Stimulated activated CD4-positive, alpha-beta T cell treated with anti-CD3 and anti-CD28 coated beads, Interleukin-15, amount 100 ng/mL, for 24 hours (primary cell): ENCODE results near the gene ASGR2.
"Not testable (repeated sequence)": the region's sequence is repeated elsewhere in the genome, so short reads cannot be mapped to it uniquely, and the experiment has no call there.

Experiments used
- DNase-seq: peaks from one replicate; pipeline ENCODE4 v3.0.0-alpha.2; 2020

The ASGR2 gene

DNA sequence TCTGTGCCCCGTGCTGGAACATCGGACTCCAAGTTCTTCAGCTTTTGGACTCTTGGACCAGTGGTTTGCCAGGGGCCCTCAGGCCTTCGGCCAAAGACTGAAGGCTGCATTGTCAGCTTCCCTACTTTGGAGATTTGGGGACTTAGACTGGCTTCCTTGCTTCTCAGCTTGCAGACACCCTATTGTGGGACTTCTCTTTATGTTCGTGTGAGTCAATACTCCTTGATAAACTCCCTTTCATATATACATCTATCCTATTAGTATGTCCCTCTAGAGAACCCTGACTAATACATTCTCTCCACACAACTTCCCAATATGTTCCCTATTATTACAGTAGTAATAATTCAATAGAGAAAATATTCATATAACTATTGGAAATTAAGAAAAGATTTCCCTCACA, 9.2 kb upstream of the ASGR2 start:
- no peak for DNase-seq

- DNase-seq: no peak
These were observed 7.8 kb upstream of the ASGR2 start for GRCh38 chr17:7122381-7122780.

DNA sequence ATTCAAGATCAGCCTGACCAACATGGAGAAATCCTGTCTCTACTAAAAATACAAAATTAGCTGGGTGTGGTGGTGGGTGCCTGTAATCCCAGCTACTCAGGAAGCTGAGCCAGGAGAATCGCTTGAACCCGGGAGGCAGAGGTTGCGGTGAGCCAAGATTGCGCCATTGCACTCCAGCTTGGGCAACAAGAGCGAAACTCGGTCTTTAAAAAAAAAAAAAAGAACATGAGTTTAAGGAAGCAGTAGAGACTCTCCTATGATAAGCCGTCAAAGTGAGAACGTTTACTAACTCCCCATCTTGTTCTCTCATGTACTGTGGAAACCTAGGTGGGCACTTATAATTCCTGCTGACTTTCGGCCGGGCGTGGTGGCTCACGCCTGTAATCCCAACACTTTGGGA, 6.0 kb upstream of the ASGR2 start:
- DNase-seq: not testable (repeated sequence)

DNA sequence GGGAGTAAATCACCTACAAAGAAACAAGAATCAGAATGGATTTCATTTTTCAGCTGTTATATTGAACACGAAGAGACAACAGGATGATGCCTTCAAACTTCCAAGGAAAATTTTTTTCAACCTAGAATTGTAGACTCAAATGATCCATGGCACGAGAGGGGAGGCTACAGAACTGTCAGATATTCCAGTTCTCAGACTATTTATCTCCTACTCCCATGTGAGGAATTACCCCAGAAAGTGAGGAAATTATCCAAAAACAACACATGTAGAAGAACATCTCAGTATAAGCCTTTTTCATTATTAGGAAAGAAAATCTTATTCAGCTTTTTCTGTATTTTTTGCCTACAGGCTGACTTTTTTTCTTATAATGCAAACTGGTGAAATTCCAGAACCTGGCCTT, 5.5 kb upstream of the ASGR2 start:
- DNase-seq: no peak

GRCh38 chr17:7119314-7119713, 4.7 kb upstream of the ASGR2 start:
- DNase-seq: no peak

DNA sequence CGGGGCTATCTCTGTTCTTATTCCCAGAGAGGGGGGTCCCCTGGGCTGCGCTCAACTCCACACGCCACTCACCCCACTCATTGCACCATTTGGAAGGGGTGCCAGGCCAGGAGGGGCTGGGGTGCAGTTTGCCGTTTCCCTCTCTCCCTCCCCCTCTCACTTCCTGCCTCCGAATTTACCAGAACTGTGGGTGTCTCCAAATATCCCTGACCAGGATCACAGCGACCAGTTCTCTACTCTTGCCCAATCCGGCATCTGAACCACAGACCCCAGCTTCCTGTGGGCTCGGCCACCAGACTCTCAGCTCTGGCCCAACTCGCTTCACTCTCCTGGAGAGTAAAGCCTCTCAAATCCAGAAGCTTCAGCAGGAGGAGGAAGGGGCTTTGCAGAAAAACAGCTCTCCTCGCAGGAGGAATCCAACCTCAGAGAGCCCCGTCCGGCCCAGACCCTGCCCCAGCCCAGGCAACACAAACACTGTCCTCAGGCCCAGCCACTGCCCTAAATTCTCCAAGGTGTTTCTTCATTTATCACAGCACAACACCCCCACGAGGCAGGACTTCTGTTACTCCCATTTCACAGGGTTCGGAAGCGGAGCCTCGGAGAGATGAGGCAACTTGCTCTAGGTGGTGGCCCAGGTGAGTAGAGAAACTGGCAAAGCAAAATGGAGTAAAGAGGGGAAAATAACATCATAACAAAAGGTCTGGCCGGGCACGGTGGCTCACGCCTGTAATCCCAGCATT, 423 bp upstream of the ASGR2 start:
- no peak for DNase-seq

DNA sequence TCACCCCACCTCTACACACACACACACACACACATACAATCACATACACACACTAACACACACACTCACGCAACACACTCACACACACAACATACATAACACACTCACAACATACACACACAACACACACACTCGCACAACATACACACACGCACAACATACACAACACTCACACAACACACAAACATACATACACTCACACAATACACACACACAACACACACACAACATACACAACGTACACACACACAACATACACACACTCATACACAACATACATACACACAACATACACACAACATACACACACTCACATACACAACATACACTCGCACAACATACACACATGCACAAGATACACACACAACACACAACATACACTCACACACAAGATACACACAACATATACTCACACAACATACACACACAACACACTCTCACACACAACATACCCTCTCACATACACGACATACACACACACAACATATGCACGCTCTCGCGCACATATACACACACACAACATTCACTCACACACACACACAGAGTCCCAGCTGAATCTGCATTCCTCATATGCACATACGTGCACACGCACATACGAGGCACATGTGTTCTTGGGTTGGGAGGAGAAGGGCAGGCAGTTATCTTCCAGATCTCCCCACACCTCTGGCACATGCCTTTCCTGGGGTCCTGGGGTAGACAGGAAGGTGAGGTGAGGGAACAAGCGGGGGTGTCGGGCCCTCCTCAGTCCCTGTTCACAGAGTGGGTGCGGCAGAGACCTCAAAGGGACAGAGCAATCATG, 1.1 kb downstream of the ASGR2 start:
- no peak for DNase-seq

- DNase-seq: no peak
These were observed 2.0 kb downstream of the ASGR2 start for GRCh38 chr17:7112510-7113108.

- no peak for DNase-seq
These were observed 2.7 kb downstream of the ASGR2 start for GRCh38 chr17:7111784-7112509.

DNA sequence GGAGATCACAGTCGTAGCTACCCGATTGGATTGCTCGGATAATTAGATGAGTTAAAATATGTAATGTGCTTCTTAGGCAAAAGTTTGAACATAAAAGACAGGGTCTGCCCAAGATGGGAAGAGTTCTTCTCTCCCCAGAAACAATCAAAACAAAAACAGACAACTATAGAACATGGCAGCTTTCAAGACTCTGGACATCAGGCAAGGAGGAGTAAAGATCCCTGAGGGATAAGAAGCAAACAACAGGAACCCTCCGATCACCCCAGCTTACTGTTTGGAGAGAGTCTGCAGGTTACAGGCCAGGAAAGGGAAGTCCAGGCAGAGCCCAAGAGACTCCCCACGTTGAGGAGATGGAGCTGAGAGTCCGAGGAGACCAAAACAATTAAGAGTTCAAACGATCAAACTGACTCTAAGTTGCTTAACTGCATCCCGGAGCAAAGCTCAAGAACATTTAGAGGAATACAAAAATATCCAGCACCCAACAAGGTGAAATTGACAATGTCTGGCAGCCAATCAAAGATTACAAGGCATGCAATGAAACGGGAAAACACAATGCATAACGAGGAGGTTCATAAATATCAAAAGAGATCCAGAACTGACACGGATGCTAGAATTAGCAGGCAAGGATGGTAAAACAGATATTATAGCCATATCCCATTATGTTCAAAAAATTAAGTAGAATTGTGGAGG, 3.9 kb downstream of the ASGR2 start:
- DNase-seq: no peak

- DNase-seq: no peak
These were observed 4.9 kb downstream of the ASGR2 start for GRCh38 chr17:7109461-7110322.

DNA sequence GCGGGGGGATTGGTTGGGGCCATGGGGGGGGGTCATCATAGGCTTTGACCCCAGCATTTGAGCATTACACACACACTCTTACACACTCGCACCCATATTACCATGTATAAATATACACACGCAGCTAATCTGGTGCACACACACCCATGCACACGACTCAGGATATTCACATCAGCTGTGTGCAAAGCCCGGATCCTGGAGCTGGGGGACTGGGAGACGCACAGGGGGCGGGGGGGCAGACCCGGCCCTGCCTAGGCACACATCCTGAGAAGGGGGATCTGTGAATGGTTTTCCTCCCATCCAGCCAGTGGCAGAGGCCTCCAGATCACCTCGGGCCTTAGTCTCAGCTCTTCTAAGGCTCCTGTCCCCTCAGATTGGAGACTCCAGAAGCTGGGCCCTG, 5.6 kb downstream of the ASGR2 start:
- DNase-seq: no peak

GRCh38 chr17:7108560-7108925, 6.1 kb downstream of the ASGR2 start:
- no peak for DNase-seq

GRCh38 chr17:7107795-7108559, 6.6 kb downstream of the ASGR2 start:
- no peak for DNase-seq

GRCh38 chr17:7107012-7107754, 7.4 kb downstream of the ASGR2 start:
- DNase-seq: no peak

DNA sequence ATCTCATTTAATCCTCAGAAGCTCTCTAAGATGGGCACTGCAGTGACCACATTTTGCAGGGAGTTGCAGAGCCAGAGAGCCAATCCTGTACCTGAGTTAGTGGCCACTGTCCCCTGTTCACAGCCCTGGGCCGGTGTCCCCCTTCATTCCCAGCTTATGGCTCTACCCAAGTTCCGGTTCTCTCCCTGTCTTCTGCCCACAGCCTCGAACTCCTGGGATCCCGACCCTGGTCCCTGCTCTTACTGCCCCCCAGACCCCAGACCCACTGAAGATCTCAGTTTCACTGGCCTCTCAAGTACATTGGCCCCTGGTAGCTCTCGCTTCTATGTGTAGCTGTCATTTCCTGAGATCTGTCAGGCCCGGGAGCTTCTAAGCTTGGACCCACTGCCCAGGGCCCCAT, 12.2 kb downstream of the ASGR2 start:
- no peak for DNase-seq

GRCh38 chr17:7101531-7101930, 13.1 kb downstream of the ASGR2 start:
- DNase-seq: no peak

DNA sequence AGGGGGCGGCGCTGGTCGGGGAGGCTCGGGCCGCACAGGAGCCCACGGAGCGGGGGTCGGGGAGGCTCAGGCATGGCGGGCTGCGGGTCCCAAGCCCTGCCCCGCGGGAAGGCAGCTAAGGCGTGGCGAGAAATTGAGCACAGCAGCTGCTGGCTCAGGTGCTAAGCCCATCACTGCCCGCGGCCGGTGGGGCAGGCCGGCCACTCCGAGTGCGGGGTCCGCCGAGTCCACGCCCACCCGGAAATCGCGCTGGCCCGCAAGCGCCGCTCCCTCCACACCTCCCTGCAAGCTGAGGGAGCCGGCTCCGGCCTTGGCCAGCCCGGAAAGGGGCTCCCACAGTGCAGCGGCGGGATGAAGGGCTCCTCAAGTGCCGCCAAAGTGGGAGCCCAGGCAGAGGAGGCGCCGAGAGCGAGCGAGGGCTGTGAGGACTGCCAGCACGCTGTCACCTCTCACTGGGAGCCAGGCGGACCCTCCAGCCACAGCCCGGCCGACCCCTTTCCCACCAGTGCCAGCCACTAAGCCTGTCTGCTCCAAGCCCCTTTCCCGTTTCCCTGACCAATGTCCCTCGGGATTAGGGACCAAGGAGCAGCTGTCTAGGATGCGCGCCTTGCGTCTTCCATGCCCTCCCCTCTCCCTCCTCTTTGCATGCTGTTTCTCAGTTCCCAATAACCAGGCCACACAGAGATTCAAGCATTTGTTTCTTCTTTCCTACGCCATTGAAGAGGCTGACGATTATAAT, 13.8 kb downstream of the ASGR2 start:
- not testable (repeated sequence) for DNase-seq

- DNase-seq: no peak
These were observed 15.7 kb downstream of the ASGR2 start for GRCh38 chr17:7098802-7099459.
